ENCODE data around the gene KRTAP9-9.
"Not testable (repeated sequence)": the region's sequence is repeated elsewhere in the genome, so short reads cannot be mapped to it uniquely, and the experiment has no call there.

KRTAP9-9 gene

DNA sequence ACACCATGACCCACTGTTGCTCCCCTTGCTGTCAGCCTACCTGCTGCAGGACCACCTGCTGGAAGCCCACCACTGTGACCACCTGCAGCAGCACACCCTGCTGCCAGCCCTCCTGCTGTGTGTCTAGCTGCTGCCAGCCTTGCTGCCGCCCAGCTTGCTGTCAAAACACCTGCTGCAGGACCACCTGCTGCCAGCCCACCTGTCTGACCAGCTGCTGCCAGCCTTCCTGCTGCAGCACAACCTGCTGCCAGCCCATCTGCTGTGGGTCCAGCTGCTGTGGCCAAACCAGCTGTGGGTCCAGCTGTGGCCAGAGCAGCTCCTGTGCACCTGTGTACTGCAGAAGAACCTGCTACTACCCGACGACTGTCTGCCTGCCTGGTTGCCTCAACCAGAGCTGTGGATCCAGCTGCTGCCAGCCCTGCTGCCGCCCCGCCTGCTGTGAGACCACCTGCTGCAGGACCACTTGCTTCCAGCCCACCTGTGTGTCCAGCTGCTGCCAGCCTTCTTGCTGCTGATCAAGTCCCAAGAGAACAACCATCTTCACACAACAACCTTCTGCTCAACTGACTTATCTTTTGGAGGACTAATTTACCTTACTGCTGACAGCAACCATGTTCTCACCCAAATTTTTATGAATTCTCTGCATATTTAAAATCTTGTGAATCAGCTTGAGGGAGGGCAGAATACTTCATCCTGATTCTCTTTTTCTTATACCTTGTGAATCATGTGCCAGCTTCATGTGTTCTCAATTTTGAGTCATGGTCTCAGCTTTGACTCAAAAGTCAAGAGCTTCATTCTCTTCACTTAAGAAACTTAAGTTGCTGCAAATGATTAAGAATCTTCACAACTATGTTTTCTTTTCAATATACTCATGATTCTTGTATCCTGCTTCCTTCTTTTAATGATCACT lies at the start of gene KRTAP9-9:
KRTAP9-9 (plus strand) TSS at position 4 of the 910 bp plus-strand sequence.
- DNase-seq: not testable (repeated sequence)

DNA sequence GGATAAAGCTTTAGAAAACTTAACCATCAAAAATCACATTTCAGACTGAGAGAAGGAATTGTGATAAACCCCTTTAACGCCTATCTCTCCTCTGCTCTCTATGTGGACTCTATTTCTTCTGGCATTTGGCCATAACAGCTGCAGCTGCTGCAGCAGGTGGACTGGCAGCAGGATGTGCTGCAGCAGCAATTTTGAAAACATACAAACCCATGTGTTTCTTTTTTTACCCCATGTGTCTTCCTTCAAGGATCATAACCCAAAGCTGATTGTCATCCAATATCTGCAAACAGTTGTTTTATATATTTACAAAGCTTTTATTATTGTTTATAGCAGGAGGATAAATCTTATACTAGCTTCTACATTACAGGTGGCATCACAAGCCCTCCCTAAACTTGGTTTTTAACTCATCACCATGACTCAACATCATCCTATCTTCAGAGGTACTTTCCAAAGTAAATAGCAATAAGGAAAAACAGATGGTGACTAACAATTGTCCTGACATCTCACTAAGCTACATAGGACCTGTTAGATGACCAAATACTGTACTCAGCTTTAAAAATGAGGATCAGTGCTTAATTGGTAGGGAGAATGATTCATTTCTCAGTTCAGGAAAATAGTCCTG lies 43.2 kb upstream of the KRTAP9-9 start:
- no peak for DNase-seq

DNA sequence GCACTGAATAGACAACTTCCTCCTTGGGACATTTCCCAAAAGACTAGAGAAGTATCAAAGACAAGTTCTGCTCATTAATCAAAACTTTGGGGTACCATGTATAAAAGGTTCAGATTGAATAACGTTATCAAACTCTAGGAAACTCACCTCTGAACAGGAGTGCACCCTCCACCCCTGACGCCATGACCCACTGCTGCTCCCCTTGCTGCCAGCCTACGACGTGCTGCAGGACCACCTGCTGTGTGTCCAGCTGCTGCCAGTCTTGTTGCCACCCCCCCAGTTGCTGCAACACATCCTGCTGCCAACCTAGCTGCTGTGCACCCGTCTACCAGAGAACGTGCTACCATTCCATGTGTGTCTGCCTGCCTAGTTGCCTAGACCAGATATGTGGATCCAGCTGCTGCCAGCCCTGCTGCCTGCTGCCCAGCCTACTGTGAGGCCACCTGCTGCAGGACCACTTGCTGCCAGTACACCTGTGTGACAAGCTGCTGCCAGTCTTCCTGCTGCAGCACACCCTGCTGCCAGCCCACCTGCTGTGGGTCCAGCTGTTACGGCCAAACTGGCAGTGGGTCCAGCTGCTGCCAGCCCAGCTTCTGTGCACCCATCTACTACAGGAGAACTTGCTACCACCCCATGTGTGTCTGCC lies 42.5 kb upstream of the KRTAP9-9 start:
- no peak for DNase-seq

DNA sequence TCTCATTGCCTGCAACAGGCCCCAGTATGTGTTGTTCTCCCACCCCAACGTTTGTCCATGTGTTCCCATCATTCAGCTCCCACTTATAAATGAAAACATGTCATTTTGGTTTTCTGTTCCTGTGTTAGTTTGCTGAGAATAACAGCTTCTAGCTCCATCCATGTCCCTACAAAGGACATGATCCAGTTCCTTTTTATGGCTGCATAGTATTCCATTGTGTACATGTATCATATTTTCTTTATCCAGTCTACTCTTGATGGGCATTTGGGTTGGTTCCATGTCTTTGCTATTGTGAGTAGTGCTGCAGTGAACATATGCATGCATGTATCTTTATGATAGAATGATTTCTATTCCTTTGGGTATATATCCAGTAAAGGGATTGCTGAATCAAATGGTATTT lies 39.5 kb upstream of the KRTAP9-9 start:
- DNase-seq: no peak

DNA sequence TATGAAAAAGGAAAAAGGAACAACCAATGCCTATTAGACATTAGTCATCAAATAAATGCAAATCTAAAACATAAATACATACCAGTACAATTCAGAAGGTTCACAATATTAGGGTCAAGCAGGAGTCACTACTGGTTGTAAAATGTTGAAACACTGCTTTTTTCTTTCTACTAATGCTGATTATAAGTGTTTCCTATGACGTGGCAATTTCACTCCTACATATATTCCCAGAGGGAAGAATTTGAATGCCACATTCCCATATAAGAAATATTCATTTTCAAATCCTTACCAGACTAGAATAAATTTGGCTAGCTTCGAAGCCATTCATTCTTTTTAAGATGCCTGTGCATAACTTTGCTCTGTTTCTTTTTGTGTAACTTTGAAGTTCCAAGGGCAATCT lies 31.4 kb upstream of the KRTAP9-9 start:
- no peak for DNase-seq

GRCh38 chr17:41226051-41226450 lies 29.1 kb upstream of the KRTAP9-9 start:
- DNase-seq: no peak

DNA sequence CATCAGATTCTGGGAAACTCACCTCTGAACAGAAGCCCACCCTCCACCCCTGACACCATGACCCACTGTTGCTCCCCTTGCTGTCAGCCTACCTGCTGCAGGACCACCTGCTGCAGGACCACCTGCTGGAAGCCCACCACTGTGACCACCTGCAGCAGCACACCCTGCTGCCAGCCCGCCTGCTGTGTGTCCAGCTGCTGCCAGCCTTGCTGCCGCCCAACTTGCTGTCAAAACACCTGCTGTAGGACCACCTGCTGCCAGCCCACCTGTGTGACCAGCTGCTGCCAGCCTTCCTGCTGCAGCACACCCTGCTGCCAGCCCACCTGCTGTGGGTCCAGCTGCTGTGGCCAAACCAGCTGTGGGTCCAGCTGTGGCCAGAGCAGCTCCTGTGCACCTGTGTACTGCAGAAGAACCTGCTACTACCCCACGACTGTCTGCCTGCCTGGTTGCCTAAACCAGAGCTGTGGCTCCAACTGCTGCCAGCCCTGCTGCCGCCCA lies 28.5 kb upstream of the KRTAP9-9 start, which contains the start of gene KRTAP9-2:
KRTAP9-2 (plus strand) TSS at position 51 of the 498 bp plus-strand sequence; CDS start at position 58, 7 bp downstream.
- DNase-seq: not testable (repeated sequence)

- no peak for DNase-seq
Observed at GRCh38 chr17:41230094-41230493, 25.1 kb upstream of the KRTAP9-9 start.

- DNase-seq: no peak
Observed at GRCh38 chr17:41231731-41232130, 23.5 kb upstream of the KRTAP9-9 start.

GRCh38 chr17:41232399-41233105 lies 22.6 kb upstream of the KRTAP9-9 start, which contains the start of gene KRTAP9-3:
KRTAP9-3 (plus strand) TSS chr17:41232449; CDS start chr17:41232502, 53 bp downstream.
- not testable (repeated sequence) for DNase-seq

DNA sequence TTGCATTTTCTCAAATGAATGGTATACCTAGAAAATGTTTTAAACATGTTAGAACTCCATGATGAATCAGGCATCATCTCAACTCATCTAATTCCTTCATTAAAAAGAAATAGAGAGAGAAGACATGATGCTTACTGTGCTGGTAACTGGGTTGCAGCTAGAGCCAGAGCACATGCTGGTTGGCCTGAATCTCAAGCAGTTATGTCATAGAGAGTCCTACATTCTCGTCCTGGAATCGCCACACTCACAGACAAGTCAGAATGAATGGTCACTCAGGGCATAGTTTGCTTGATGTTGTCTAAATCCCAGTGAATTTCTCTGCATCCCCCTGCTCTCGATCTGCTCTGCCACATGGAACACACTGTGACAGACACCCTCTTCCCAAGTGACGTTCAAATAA lies 18.1 kb upstream of the KRTAP9-9 start:
- not testable (repeated sequence) for DNase-seq

DNA sequence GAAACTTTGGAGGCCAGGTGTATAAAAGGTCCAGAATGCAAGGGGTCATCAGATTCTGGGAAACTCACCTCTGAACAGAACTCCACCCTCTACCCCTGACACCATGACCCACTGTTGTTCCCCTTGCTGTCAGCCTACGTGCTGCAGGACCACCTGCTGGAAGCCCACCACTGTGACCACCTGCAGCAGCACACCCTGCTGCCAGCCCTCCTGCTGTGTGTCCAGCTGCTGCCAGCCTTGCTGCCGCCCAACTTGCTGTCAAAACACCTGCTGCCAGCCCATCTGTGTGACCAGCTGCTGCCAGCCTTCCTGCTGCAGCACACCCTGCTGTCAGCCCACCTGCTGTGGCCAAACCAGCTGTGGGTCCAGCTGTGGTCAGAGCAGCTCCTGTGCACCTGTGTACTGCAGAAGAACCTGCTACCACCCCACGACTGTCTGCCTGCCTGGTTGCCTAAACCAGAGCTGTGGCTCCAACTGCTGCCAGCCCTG lies 17.2 kb upstream of the KRTAP9-9 start, which contains the start of gene KRTAP9-8:
KRTAP9-8 (plus strand) TSS at position 51 of the 489 bp plus-strand sequence; CDS start at position 104, 53 bp downstream.
- DNase-seq: not testable (repeated sequence)

- DNase-seq: not testable (repeated sequence)
Observed at GRCh38 chr17:41246995-41247787, 8.0 kb upstream of the KRTAP9-9 start.

DNA sequence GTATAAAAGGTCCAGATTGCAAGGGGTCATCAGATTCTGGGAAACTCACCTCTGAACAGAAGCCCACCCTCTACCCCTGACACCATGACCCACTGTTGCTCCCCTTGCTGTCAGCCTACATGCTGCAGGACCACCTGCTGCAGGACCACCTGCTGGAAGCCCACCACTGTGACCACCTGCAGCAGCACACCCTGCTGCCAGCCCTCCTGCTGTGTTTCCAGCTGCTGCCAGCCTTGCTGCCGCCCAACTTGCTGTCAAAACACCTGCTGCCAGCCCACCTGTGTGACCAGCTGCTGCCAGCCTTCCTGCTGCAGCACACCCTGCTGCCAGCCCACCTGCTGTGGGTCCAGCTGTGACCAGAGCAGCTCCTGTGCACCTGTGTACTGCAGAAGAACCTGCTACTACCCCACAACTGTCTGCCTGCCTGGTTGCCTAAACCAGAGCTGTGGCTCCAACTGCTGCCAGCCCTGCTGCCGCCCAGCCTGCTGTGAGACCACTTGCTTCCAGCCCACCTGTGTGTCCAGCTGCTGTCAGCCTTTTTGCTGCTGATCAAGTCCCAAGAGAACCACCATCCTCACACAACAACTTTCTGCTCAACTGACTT lies 5.4 kb upstream of the KRTAP9-9 start, which contains the start of gene KRTAP9-4:
KRTAP9-4 (plus strand) TSS at position 51 of the 604 bp plus-strand sequence; CDS start at position 85, 34 bp downstream.
- not testable (repeated sequence) for DNase-seq

- no peak for DNase-seq
Observed at GRCh38 chr17:41251261-41251660, 3.9 kb upstream of the KRTAP9-9 start.

DNA sequence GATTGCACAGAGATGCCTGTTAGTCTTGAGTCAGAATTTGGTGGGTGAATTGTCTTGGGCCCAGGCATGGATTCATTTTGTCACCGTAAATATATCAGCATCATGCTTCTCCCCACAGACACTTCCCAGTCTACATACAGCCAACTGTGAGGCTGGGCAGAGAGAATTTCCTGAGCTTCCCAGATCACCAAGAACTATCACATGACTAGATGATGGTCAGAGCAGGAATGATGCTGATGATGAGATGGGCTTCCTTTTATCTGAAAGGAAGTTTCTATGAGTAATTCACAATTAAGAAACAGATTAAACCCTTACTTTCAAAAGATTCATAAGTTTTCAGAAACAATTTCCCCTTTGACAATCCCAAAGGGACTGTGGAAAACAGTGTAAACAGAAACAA lies 323 bp upstream of the KRTAP9-9 start:
- DNase-seq: no peak

- no peak for DNase-seq
Observed at GRCh38 chr17:41256291-41256685, 1.1 kb downstream of the KRTAP9-9 start.

DNA sequence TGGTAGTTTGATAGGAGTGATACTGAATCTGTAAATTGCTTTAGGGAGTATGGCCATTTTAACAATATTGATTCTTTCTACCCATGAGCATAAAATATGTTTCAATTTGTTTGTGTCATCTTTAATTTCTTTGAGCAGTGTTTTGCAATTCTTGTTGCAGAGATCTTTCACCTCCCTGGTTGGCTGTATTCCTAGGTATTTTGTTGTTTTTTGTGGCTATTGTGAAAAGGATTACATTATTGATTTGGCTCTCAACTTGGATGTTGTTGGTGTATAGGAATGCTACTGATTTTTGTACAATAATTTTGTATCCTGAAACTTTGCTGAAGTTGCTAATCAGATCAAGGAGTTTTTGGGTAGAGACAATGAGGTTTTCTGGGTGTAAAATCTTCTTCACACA lies 3.2 kb downstream of the KRTAP9-9 start:
- DNase-seq: no peak

GRCh38 chr17:41263212-41263611 lies 8.0 kb downstream of the KRTAP9-9 start:
- DNase-seq: no peak

DNA sequence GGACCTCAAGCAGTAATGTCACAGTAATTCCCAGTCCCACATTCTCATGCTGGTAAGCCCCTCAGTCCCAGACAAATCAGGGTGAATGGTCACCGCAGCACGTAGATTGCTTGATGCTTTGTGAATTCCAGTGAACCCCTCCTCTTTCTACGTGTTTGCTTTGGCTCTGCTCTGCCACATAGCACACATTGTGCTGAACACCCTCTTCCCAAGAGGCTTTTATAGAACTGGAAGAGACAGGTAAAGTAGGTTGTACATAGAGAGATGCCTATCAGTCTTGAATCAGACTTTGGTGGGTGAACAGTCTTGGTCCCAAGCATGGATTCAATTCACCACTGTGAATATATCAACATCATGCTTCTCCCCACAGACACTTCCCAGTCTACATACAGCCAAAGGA lies 9.4 kb downstream of the KRTAP9-9 start:
- no peak for DNase-seq

DNA sequence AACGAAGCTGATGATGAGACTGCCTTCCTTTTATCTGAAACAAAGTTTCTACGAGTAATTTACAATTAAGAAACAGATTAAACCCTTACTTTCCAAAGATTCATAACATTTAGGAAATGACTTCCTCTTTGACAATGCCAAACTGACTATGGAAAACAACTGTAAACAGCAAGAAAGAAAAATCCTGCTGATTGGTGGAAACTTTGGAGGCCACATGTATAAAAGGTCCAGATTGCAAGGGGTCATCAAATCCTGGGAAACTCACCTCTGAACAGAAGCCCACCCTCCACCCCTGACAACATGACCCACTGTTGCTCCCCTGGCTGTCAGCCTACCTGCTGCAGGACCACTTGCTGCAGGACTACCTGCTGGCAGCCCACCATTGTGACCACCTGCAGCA lies 9.9 kb downstream of the KRTAP9-9 start, which contains the start of gene KRTAP9-6:
KRTAP9-6 (plus strand) TSS at position 301 of the 400 bp plus-strand sequence; CDS start at position 301, 0 bp downstream.
- DNase-seq: no peak

Measured in retina (tissue), 1 donor.